GM18519 (cell line): ENCODE results near the gene ARID1A.
"Not testable (repeated sequence)": the region's sequence is repeated elsewhere in the genome, so short reads cannot be mapped to it uniquely, and the experiment has no call there.

ENCODE experiments used
- ATAC-seq: cut with Tn5 transposase; IDR thresholded peaks from one replicate; pipeline ENCODE4 v1.9.1; 2021; ENCODE audit warnings: mild to moderate bottlenecking, moderate library complexity; ENCODE audit not compliant: unreplicated experiment, low FRiP score

Gene ARID1A

DNA sequence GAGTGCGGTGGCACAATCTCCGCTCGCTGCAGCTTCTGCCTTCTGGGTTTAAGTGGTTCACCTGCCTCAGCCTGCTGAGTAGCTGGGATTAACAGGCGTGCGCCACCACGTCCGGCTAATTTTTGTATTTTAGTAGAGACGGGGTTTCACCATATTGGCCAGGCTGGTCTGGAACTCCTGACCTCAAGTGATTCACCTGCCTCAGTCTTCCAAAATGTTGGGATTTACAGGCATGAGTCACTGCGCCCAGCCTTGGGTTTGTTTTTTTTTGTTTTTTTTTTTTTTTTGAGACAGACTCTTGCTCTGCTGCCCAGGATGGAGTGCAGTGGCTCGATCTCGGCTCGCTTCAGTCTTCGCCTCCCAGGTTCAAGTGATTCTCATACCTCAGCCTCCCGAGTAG is 30.1 kb downstream of the ARID1A start:
- not testable (repeated sequence) for ATAC-seq

- no peak for ATAC-seq
Measured at GRCh38 chr1:26726784-26727183, 31.0 kb downstream of the ARID1A start.

DNA sequence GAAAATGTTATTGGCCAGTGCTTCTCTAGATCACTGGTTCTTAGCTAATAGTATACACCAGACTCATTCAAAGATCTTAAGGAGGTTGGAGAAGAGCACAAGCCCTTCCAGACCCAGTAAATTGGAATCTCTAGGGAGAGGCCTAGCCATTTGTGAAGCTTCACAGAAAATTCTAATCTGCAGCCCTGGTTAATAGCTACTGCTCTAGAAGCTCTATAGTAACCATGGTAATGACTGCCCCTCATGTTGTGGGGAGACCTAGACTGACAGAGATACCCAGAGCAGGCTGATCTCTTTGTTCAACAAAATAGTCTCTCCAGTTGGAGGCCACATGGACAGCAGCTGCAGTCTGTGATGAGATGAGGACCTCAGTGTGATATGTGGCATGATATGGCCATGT is 31.7 kb downstream of the ARID1A start:
- no peak for ATAC-seq

- ATAC-seq: no peak
Measured at GRCh38 chr1:26728645-26729044, 32.8 kb downstream of the ARID1A start.

DNA sequence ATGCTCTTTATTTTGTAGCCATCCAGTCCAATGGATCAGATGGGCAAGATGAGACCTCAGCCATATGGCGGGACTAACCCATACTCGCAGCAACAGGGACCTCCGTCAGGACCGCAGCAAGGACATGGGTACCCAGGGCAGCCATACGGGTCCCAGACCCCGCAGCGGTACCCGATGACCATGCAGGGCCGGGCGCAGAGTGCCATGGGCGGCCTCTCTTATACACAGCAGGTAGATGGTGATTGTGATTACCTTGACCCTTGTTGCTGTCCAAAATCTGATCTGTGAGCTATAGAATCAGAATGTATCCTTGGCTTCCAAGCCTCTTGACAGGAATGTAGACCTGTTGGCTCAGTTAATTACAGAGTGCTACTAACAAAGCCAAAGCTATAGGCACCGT is 33.8 kb downstream of the ARID1A start:
- no peak for ATAC-seq

- ATAC-seq: no peak
Measured at GRCh38 chr1:26730695-26731094, 34.9 kb downstream of the ARID1A start.

GRCh38 chr1:26731233-26731902 is 35.6 kb downstream of the ARID1A start:
- no peak for ATAC-seq

DNA sequence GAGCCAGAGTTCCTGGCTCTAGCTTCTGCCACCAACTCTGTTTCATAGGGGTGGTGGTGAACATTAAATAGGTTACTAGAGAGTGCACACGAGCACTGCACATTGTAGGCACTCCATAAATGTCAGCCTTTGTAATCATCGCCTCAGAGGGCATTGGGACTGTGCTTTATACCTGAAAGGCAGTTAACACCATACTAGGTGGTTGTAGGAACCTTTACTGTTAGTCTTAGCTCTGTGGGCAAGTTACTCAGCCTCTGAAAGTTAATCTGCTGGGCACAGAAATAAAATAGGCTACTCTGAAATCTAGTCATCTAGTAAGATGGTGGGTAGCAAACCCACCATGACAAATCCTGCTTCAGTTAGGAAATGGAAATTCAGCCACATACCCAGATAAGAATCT is 37.6 kb downstream of the ARID1A start:
- ATAC-seq: no peak

DNA sequence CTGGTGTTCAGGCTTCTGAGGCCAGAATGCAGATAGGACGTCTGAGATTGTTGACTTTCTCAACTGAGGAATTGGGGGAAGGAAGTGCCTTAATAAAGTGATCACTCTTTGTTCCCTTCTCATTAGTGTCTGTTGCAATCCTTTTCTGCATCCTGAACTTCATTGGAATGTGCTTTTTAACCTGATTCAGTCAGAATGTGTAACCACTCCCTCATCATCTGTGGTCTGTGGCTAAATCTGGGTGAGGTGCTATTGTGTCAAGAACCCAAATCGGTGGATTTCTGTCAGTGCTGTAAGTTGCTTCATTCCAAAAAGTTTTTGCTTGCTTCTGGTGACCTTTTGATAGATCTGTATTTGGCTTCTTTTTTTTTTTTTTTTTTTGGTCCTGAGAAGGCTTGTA is 38.2 kb downstream of the ARID1A start:
- no peak for ATAC-seq

DNA sequence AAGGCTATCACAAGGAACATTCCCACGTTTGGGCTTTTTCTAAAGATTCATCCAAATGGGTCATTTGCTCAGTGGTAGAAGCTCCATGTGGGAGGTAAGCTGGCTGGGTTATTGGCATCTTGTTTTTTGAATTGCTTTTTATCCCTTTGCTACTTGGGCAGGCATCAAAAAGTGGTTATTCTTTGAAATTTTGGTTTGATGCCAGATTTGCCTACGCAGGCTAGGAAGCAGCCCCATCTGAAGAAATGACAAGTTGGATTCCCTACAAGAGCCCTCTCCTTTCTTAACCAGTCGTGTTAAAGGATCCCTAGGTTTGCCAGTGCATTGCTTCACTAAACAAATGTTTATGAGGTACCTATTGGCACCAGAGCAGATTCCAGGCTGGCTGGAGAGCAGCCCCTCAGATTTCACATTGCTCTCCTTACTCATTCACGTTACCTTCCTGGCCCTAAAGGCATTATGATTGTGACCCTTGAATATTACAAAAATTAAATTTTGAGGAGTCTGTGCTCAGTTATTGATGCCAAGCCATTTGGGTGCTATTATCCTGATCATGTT is 38.8 kb downstream of the ARID1A start:
- ATAC-seq: no peak

- no peak for ATAC-seq
Measured at GRCh38 chr1:26739329-26739914, 43.6 kb downstream of the ARID1A start.

DNA sequence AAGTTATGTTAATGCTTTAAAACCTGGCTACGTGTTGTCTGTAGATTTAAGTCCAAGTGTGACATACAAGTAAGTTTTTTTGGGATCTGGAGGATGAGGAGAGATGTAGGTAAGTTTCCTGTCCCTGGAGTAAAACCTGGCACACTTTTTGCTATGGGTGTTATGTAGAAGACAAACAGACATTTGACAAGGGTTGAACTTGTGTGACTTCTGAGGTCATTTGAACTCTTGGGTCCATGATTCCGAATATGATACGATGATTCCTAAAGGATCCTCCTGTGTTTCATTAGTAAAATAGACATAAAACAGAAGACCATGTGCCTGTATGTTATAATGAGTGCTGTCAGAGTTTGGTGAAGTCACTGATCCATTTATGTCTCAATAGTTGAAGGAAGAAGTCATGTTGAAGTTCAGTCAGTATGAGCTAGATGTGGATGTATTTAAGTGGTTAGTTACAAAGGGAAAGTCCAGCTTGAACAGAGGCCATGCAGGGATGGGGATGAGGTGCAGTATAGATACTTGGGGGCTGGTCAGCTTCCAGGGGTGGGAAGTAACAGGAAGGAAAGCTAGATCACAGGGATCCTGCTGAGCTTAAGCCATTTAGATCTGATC is 44.3 kb downstream of the ARID1A start:
- no peak for ATAC-seq

DNA sequence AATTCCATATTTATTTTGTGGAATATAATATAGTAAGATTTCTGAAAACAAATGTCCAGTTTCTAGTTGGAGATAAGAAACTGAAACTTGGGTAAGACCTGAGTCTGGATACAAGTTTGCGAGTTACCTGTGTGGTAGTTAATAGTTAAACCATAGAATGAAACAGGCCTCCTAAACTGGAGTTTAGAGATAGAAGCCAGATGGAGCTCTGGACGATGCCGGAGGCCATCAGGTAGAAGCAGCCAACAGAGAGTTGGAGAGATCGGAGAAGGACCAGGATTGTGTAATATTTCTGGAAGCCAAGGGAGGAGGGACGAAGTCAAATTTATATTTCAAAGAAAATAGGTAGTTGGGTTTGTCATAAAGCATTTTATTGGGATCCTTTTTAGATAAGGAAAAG is 45.1 kb downstream of the ARID1A start:
- ATAC-seq: no peak

DNA sequence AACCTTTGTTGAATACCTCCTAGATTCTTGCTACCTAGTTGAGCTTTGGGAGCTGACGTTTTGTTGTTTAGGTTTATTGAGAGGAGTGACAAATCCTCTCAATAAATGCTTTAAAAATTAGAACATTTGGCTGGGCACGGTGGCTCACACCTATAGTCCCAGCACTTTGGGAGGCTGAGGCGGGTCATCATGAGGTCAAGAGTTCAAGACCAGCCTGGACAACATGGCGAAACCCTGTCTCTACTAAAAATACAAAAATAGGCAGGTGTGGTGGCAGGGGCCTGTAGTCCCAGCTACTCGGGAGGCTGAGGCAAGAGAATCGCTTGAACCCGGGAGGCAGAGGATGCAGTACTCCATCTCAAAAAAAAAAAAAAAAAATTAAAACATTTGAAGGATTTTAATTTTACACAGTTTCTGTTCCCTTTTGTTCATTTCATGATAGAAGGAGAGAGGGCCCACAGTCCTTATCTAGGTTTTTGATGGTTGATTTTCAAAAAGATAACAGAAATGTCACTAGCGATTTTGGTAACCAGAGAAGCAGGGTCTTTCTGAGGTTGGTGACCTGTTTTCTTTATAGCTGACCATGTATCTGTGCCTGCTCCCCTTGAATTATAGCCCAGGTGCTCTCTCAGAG is 47.7 kb downstream of the ARID1A start:
- ATAC-seq: no peak

- ATAC-seq: peak; percentile 92
Measured at GRCh38 chr1:26744075-26744959, 48.5 kb downstream of the ARID1A start.

- no peak for ATAC-seq
Measured at GRCh38 chr1:26745191-26745590, 49.4 kb downstream of the ARID1A start.

DNA sequence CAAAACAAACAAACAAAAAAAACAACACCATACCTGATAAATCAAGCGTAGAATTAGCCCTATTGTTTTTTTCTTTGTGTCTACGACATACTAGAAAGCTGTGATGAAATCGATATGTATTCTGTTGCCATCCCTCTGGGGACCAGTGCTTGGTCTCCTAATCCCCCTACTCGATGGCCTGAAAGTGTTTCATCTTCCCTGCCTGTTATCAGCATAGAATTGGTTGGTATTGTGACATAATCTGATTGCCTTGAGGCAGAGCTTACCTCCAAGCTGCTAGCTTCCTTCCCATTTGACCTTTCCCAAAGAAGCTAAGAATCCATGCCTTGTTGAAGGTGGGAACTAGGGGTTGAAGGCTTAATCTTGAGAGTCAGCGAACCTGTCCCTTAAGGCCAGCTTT is 51.2 kb downstream of the ARID1A start:
- ATAC-seq: no peak

DNA sequence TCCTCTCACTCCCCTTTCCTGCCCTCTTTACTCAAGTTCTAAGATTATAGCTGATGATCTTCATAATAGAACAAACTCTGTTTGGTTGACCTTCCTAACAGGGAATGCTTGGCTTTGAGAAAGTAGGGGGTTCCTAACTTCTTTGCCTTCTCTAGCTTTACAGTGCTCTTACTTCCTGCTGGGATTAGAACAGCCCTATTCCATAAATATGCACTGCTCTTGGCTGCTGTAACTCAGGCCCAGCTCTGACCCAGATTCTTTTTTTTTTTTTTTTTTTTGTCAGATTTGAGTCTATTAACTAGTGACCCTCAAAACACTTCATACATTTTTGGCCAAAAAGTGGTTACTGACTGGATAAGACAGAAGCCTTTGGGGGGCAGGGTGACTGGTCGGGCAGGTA is 52.5 kb downstream of the ARID1A start:
- ATAC-seq: no peak

- ATAC-seq: no peak
Measured at GRCh38 chr1:26749458-26749857, 53.6 kb downstream of the ARID1A start.

- no peak for ATAC-seq
Measured at GRCh38 chr1:26750428-26750827, 54.6 kb downstream of the ARID1A start.
